K562 (cell line): Measurements from ENCODE around the gene ZNF516. TPM values are rescaled to one million over a fixed set of nuclear protein-coding genes. Genes with fewer than 3 reads are reported as not detected.

Source experiments
- ATAC-seq: fragments of 200-7000 bp; cut with Tn5 transposase; 3 replicates; pipeline ENCODE4 v1.9.1; 2020; ENCODE audit warnings: moderate library complexity
- BruUV-seq: library from RNA; stranded (reverse); fragments of 400-500 nt; replicated peaks from 2 replicates; lab custom pipeline; 2021; lab: Mats Ljungman, UMichigan
- CTCF ChIA-PET: fragments of 300-600 bp; formaldehyde crosslinking; extraction: SDS; loops from one replicate; lab custom pipeline; 2021; ENCODE audit warnings: low intra/inter-chr PET ratio; lab: Yijun Ruan, JAX
- POLR2A ChIA-PET: fragments of 300-600, 350-650 bp; sonication (Branson Sonifier 250); formaldehyde crosslinking; extraction: SDS; loops from one replicate; lab custom pipeline; 2021; ENCODE audit warnings: antibody characterized with exemption, inconsistent platforms; lab: Yijun Ruan, JAX
- DNase-seq, 4 experiments: peaks; one replicate each; pipeline versions ENCODE4 v3.0.0 to v3.0.0-alpha.2; 2011 to 2018; ENCODE audit warnings: low spot score in 3 of 4, mixed read lengths in 3 of 4; ENCODE audit errors: extremely low read depth in 1 of 4
- FAIRE-seq: peaks from 2 replicates; lab custom pipeline; 2011; peaks lifted over from hg19 to GRCh38; lab: Jason Lieb, UNC
- H2AFZ ChIP-seq: 2 replicates; pipeline ENCODE4 v1.6.0; 2011; ENCODE audit warnings: low read depth, low read length, control low read depth, inconsistent platforms
- H3K27ac ChIP-seq: fragments of 200-600 bp; 3 replicates; pipeline ENCODE4 v1.8.0; 2011; ENCODE audit warnings: low read depth, mild to moderate bottlenecking, control low read depth, inconsistent platforms, low read length, moderate library complexity, mixed read lengths; ENCODE audit errors: extremely low read depth
- H3K27me3 ChIP-seq, 2 experiments: fragments of 300-600 bp in 1 of 2; 2 replicates in 1 of 2; 3 replicates in 1 of 2; pipeline versions ENCODE4 v1.6.0 to v1.8.0; 2011; ENCODE audit warnings: inconsistent platforms in 2 of 2, low read length in 2 of 2, mild to moderate bottlenecking in 1 of 2, mixed read lengths in 1 of 2, moderate library complexity in 1 of 2; ENCODE audit not compliant: control insufficient read depth in 2 of 2, insufficient read depth in 2 of 2
- H3K36me3 ChIP-seq: fragments of 300-600 bp; 3 replicates; pipeline ENCODE4 v1.8.0; 2011; ENCODE audit warnings: mild to moderate bottlenecking, low read length, inconsistent platforms; ENCODE audit not compliant: control insufficient read depth, insufficient read depth
- H3K4me1 ChIP-seq, 2 experiments: fragments of 200-600 bp in 1 of 2; replicated peaks in 1 of 2; 2 replicates in 1 of 2; 3 replicates in 1 of 2; pipeline versions ENCODE4 v1.5.1 to v1.8.0; 2011; ENCODE audit warnings: inconsistent platforms in 2 of 2, low read length in 2 of 2, mild to moderate bottlenecking in 1 of 2, mixed read lengths in 1 of 2, moderate library complexity in 1 of 2; ENCODE audit not compliant: control insufficient read depth in 2 of 2, insufficient read depth in 2 of 2
- H3K4me2 ChIP-seq: 2 replicates; pipeline ENCODE4 v1.6.1; 2011; ENCODE audit warnings: low read length, control low read depth, inconsistent platforms, mixed read lengths; ENCODE audit not compliant: insufficient read depth
- H3K4me3 ChIP-seq: fragments of 200-600 bp; sonication (generic), shearing (Covaris generic); 2 replicates; pipeline ENCODE4 v1.5.1; 2016; ENCODE audit warnings: control low read depth, inconsistent platforms
- H3K79me2 ChIP-seq: fragments of 200-600 bp; 3 replicates; pipeline ENCODE4 v1.8.0; 2011; ENCODE audit warnings: low read length, inconsistent platforms; ENCODE audit not compliant: control insufficient read depth, insufficient read depth
- H3K9ac ChIP-seq, 2 experiments: 2 replicates each; pipeline versions ENCODE4 v1.6.0 to v1.6.1; 2011; ENCODE audit warnings: low read depth in 2 of 2, low read length in 2 of 2, control low read depth in 1 of 2, inconsistent platforms in 1 of 2, mild to moderate bottlenecking in 1 of 2, mixed read lengths in 1 of 2; ENCODE audit not compliant: insufficient read depth in 1 of 2
- H3K9me1 ChIP-seq: one replicate; pipeline ENCODE4 v1.6.0; 2011; ENCODE audit warnings: inconsistent platforms, mild to moderate bottlenecking, low read length, moderate library complexity; ENCODE audit not compliant: control insufficient read depth, insufficient read depth
- H3K9me3 ChIP-seq: replicated peaks from 2 replicates; pipeline ENCODE4 v1.5.1; 2011; ENCODE audit warnings: low read depth, low read length, inconsistent platforms; ENCODE audit not compliant: control insufficient read depth, insufficient read depth
- H4K20me1 ChIP-seq: replicated peaks from 2 replicates; pipeline ENCODE4 v1.6.1; 2011; ENCODE audit warnings: low read length, inconsistent platforms, mixed read lengths; ENCODE audit not compliant: control insufficient read depth, insufficient read depth
- ASH1L ChIP-seq: fragments of 450-650 bp; IDR thresholded peaks from 2 replicates; pipeline ENCODE4 v1.6.1; 2018; ENCODE audit warnings: borderline replicate concordance, mild to moderate bottlenecking, low read depth; ENCODE audit not compliant: partially characterized antibody
- BRD4 ChIP-seq: fragments of 200-600 bp; sonication (generic); IDR thresholded peaks from 2 replicates; pipeline ENCODE4 v1.6.1; 2017; ENCODE audit warnings: inconsistent platforms
- CC2D1A ChIP-seq: fragments of 450-650 bp; IDR thresholded peaks from 2 replicates; pipeline ENCODE4 v1.6.1; 2017; ENCODE audit warnings: mild to moderate bottlenecking
- CCAR2 ChIP-seq: fragments of 200-400 bp; formaldehyde crosslinking; IDR thresholded peaks from 2 replicates; pipeline ENCODE4 v1.6.1; 2017; ENCODE audit warnings: mild to moderate bottlenecking, low read depth, low read length
- CHD1 ChIP-seq: fragments of 200-600 bp; sonication (generic); IDR thresholded peaks from one replicate; pipeline ENCODE4 v1.6.1; 2012; ENCODE audit warnings: mild to moderate bottlenecking, moderate library complexity, low read length, inconsistent platforms
- HNRNPL ChIP-seq: fragments of 200-400 bp; formaldehyde crosslinking; IDR thresholded peaks from 2 replicates; pipeline ENCODE4 v1.6.1; 2017; ENCODE audit warnings: low read depth, mild to moderate bottlenecking, low read length
- ZC3H11A ChIP-seq: IDR thresholded peaks from 2 replicates; pipeline ENCODE4 v1.6.1; 2012; ENCODE audit warnings: low read depth, low read length, improper control_type of control experiment
- ZNF124 ChIP-seq: sonication (generic); formaldehyde crosslinking; IDR thresholded peaks from 2 replicates; pipeline ENCODE4 v1.8.1; 2022; ENCODE audit warnings: missing genetic modification reagents
- WGBS: fragments of 100-300 bp; shearing (Covaris generic); methylation state at CpG from one replicate; pipeline ENCODE4 v1.1.6; 2016; ENCODE audit warnings: low coverage, mixed read lengths; ENCODE audit not compliant: insufficient coverage; ENCODE audit errors: missing lambda C conversion rate; 5-methylcytosine and 5-hydroxymethylcytosine counted together
- in situ Hi-C: fragments of 300-500 bp; cut with MboI; formaldehyde crosslinking; loops from 4 replicates; pipeline ENCODE4 v1.15.0; 2018; ENCODE audit warnings: inconsistent platforms, mixed read lengths
- intact Hi-C: fragments of 100-400 bp; cut with micrococcal nuclease; formaldehyde crosslinking; loops from 2 replicates; pipeline ENCODE4 v1.14.2; 2022
- polyA plus RNA-seq, 8 experiments: library from polyadenylated mRNA; depleted of rRNA in 4 of 8; stranded (reverse) in 5 of 8; unstranded in 3 of 8; fragments of >200 nt; fragmentation: Nextera tagmentation in 2 of 8; fragmentation: Illumina TruSeq in 1 of 8; extraction: Ambion mirVana in 2 of 8; extraction: Trizol in 1 of 8; gene quantifications; 2 replicates each; pipeline versions ENCODE4 v1.2.1 to v1.2.3, GENCODE V29; 2011 to 2014; ENCODE audit warnings: inconsistent platforms in 1 of 8, missing spikeins in 1 of 8
- total RNA-seq, 7 experiments: library from RNA; depleted of rRNA in 6 of 7; stranded (reverse); fragments of >200 nt in 6 of 7; fragmentation: Illumina TruSeq in 2 of 7; extraction: Trizol in 2 of 7; gene quantifications; 2 replicates each; pipeline versions ENCODE4 v1.2.1 to v1.2.3, GENCODE V29; 2011 to 2021; ENCODE audit warnings: low replicate concordance in 1 of 7
- TF ChIP-seq, protein P1 (sequence below): fragments of 450-650 bp; IDR thresholded peaks from 2 replicates; pipeline ENCODE4 v1.6.1; 2016
- TF ChIP-seq, protein P2 (sequence below): fragments of 150-350 bp; IDR thresholded peaks from 2 replicates; pipeline ENCODE4 v1.6.1; 2014; ENCODE audit warnings: low read depth, mild to moderate bottlenecking, low read length, borderline replicate concordance
- TF ChIP-seq, protein P3 (sequence below): fragments of 450-650 bp; IDR thresholded peaks from 2 replicates; pipeline ENCODE4 v1.6.1; 2016; ENCODE audit warnings: missing biosample characterization, missing genetic modification characterization

ZNF516 gene
- total and polyA plus RNA-seq, 9 of the 15 experiments (the other 6 are each of a cell fraction or from before 2014, with no cell fraction given): 0.04 to 0.20 (median 0.08) TPM; not detected in 3

GRCh38 chr18:76514573-76514972, 19.5 kb upstream of the ZNF516 start (continued):
- TF ChIP-seq, protein P1, sequence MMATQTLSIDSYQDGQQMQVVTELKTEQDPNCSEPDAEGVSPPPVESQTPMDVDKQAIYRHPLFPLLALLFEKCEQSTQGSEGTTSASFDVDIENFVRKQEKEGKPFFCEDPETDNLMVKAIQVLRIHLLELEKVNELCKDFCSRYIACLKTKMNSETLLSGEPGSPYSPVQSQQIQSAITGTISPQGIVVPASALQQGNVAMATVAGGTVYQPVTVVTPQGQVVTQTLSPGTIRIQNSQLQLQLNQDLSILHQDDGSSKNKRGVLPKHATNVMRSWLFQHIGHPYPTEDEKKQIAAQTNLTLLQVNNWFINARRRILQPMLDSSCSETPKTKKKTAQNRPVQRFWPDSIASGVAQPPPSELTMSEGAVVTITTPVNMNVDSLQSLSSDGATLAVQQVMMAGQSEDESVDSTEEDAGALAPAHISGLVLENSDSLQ: no peak
- TF ChIP-seq CHD1: no peak
- TF ChIP-seq, all 486 proteins: peak for 0

DNA sequence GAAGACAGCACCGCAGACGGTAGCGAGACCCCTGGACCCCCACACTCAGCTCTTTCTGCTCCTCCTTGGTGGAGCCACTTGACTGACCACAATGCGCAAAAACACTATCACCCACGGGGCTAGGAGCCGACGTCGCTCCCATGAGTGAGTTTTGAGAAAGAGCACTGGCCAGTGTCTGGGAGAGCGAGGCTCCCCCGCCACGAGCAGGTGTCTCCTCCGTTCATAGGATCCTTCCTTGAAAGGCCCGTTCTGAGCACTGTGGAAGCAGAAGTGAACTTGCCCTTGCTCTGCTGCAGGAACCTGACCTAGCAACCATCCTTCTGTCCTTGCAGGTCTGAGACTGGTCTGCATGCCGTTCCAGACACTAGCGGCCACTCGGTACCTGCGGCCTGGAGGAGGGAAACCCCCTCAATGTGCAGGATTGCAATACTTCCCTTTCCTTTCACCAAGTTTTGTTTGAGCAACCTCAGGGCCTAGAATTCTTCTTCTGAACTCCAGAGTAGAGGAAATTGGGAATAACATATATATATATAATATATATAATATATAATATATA, 12.9 kb upstream of the ZNF516 start:
- no peaks in the 10 kb centered on the region for H3K9me3 ChIP-seq
- no peak overlapping the region for H3K27ac ChIP-seq
- no TSS peak for BruUV-seq
- ChIA-PET CTCF (no interaction called here), POLR2A (no interaction called here)
- H3K27me3 ChIP-seq: peaks cover 0 to 13% of the 10 kb centered on the region in 2 experiments; a peak in 1 of 5 replicates
- no peak overlapping the region for H3K9ac ChIP-seq
- 10% methylated on average over 13 of the region's 17 CpGs for WGBS
- H3K4me2 ChIP-seq: no peak overlapping the region
- in situ Hi-C loops (no loop called here), intact Hi-C loops (no loop called here)
- H3K79me2 ChIP-seq: no peaks in the 10 kb centered on the region
- no peak overlapping the region for H2AFZ ChIP-seq
- FAIRE-seq: no peak
- H3K4me3 ChIP-seq: no peak overlapping the region
- TF ChIP-seq BRD4 (no peak), ZC3H11A (no peak), CC2D1A (no peak), HNRNPL (no peak), ZNF124 (CRISPR knock-in tag) (no peak), CCAR2 (no peak), ASH1L (no peak)
- TF ChIP-seq, protein P2, sequence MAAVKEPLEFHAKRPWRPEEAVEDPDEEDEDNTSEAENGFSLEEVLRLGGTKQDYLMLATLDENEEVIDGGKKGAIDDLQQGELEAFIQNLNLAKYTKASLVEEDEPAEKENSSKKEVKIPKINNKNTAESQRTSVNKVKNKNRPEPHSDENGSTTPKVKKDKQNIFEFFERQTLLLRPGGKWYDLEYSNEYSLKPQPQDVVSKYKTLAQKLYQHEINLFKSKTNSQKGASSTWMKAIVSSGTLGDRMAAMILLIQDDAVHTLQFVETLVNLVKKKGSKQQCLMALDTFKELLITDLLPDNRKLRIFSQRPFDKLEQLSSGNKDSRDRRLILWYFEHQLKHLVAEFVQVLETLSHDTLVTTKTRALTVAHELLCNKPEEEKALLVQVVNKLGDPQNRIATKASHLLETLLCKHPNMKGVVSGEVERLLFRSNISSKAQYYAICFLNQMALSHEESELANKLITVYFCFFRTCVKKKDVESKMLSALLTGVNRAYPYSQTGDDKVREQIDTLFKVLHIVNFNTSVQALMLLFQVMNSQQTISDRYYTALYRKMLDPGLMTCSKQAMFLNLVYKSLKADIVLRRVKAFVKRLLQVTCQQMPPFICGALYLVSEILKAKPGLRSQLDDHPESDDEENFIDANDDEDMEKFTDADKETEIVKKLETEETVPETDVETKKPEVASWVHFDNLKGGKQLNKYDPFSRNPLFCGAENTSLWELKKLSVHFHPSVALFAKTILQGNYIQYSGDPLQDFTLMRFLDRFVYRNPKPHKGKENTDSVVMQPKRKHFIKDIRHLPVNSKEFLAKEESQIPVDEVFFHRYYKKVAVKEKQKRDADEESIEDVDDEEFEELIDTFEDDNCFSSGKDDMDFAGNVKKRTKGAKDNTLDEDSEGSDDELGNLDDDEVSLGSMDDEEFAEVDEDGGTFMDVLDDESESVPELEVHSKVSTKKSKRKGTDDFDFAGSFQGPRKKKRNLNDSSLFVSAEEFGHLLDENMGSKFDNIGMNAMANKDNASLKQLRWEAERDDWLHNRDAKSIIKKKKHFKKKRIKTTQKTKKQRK: no peak
- TF ChIP-seq, protein P3, sequence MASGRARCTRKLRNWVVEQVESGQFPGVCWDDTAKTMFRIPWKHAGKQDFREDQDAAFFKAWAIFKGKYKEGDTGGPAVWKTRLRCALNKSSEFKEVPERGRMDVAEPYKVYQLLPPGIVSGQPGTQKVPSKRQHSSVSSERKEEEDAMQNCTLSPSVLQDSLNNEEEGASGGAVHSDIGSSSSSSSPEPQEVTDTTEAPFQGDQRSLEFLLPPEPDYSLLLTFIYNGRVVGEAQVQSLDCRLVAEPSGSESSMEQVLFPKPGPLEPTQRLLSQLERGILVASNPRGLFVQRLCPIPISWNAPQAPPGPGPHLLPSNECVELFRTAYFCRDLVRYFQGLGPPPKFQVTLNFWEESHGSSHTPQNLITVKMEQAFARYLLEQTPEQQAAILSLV (tag): no peak
- no peaks in the 10 kb centered on the region for H4K20me1 ChIP-seq
- no peaks in the 10 kb centered on the region for H3K36me3 ChIP-seq
- no peak for DNase-seq
- no peaks in the 10 kb centered on the region for H3K9me1 ChIP-seq
- no peak for ATAC-seq
- H3K4me1 ChIP-seq: no peaks in the 10 kb centered on the region
